MM.1S (cell line): ENCODE measurements around the gene KAT14.

Source experiments
- EZH2 ChIP-seq: fragments of 300-600 bp; sonication (generic); optimal IDR thresholded peaks from 2 replicates; pipeline ENCODE3; 2017; ENCODE audit warnings: low read depth, mild to moderate bottlenecking, antibody characterized with exemption, low read length, mixed read lengths
- EZH2phosphoT487 ChIP-seq: fragments of 300-600 bp; sonication (generic); IDR thresholded peaks from 2 replicates; pipeline ENCODE4 v1.6.1; 2018; ENCODE audit warnings: antibody characterized with exemption, low read length
- TF ChIP-seq, protein P1 (sequence below): fragments of 300-600 bp; sonication (generic); IDR thresholded peaks from 2 replicates; pipeline ENCODE4 v1.5.1; 2016; ENCODE audit warnings: antibody characterized with exemption, low read length, mixed read lengths

- no peak for TF ChIP-seq EZH2phosphoT487
- TF ChIP-seq, protein P1, sequence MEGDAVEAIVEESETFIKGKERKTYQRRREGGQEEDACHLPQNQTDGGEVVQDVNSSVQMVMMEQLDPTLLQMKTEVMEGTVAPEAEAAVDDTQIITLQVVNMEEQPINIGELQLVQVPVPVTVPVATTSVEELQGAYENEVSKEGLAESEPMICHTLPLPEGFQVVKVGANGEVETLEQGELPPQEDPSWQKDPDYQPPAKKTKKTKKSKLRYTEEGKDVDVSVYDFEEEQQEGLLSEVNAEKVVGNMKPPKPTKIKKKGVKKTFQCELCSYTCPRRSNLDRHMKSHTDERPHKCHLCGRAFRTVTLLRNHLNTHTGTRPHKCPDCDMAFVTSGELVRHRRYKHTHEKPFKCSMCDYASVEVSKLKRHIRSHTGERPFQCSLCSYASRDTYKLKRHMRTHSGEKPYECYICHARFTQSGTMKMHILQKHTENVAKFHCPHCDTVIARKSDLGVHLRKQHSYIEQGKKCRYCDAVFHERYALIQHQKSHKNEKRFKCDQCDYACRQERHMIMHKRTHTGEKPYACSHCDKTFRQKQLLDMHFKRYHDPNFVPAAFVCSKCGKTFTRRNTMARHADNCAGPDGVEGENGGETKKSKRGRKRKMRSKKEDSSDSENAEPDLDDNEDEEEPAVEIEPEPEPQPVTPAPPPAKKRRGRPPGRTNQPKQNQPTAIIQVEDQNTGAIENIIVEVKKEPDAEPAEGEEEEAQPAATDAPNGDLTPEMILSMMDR = no peak
- no peak for TF ChIP-seq EZH2
Observed at GRCh38 chr20:18108326-18108725, 29.3 kb upstream of the KAT14 start.
